NCI-H2171 (cell line): ENCODE data around the gene CX3CL1.

Experiments
- DNase-seq: peaks from one replicate; lab custom pipeline; 2025; lab: John Stamatoyannopoulos, UW

CX3CL1 gene

GRCh38 chr16:57405097-57405496 lies 32.8 kb downstream of the CX3CL1 start:
- no peak for DNase-seq

- no peak for DNase-seq
These were observed 34.6 kb downstream of the CX3CL1 start for GRCh38 chr16:57406881-57407280.

- DNase-seq = no peak
These were observed 35.4 kb downstream of the CX3CL1 start for GRCh38 chr16:57407521-57408353.

- DNase-seq = no peak
These were observed 36.8 kb downstream of the CX3CL1 start for GRCh38 chr16:57409065-57409464.

GRCh38 chr16:57409870-57410587 lies 37.7 kb downstream of the CX3CL1 start:
- no peak for DNase-seq

GRCh38 chr16:57411362-57411976 lies 39.2 kb downstream of the CX3CL1 start:
- no peak for DNase-seq

- DNase-seq = no peak
These were observed 40.3 kb downstream of the CX3CL1 start for GRCh38 chr16:57412584-57412983.

GRCh38 chr16:57413301-57413730 lies 41.0 kb downstream of the CX3CL1 start:
- no peak for DNase-seq

- no peak for DNase-seq
These were observed 41.4 kb downstream of the CX3CL1 start for GRCh38 chr16:57413733-57414132.

GRCh38 chr16:57416084-57416483 lies 43.8 kb downstream of the CX3CL1 start:
- DNase-seq = no peak

GRCh38 chr16:57419506-57419905 lies 47.2 kb downstream of the CX3CL1 start:
- no peak for DNase-seq

GRCh38 chr16:57422026-57422944 lies 50.0 kb downstream of the CX3CL1 start:
- no peak for DNase-seq

GRCh38 chr16:57423152-57423551 lies 50.9 kb downstream of the CX3CL1 start:
- no peak for DNase-seq

GRCh38 chr16:57424583-57424982 lies 52.3 kb downstream of the CX3CL1 start:
- no peak for DNase-seq

GRCh38 chr16:57426356-57426755 lies 54.1 kb downstream of the CX3CL1 start:
- no peak for DNase-seq

- no peak for DNase-seq
These were observed 55.0 kb downstream of the CX3CL1 start for GRCh38 chr16:57427307-57427706.

- DNase-seq = no peak
These were observed 55.5 kb downstream of the CX3CL1 start for GRCh38 chr16:57427824-57428223.

GRCh38 chr16:57430955-57431354 lies 58.7 kb downstream of the CX3CL1 start:
- DNase-seq = no peak

- no peak for DNase-seq
These were observed 60.2 kb downstream of the CX3CL1 start for GRCh38 chr16:57432505-57432904.

GRCh38 chr16:57432989-57433388 lies 60.7 kb downstream of the CX3CL1 start:
- DNase-seq = no peak

GRCh38 chr16:57434003-57434402 lies 61.7 kb downstream of the CX3CL1 start:
- DNase-seq = no peak
